HG03520 (cell line): Measurements from ENCODE around the gene HOXB4.

Experiments used
- ATAC-seq: cut with Tn5 transposase; IDR thresholded peaks from one replicate; pipeline ENCODE4 v1.9.1; 2021; ENCODE audit warnings: mild to moderate bottlenecking, moderate library complexity; ENCODE audit not compliant: unreplicated experiment

Gene HOXB4

GRCh38 chr17:48577946-48578615, at the start of gene HOXB4:
Gene HOXB4, minus strand, starts transcription at chr17:48578350. Its CDS starts 31 bp downstream, at chr17:48578319.
- ATAC-seq: no peak

- no peak for ATAC-seq
Measured at GRCh38 chr17:48627118-48627597, 49.0 kb upstream of the HOXB4 start.

DNA sequence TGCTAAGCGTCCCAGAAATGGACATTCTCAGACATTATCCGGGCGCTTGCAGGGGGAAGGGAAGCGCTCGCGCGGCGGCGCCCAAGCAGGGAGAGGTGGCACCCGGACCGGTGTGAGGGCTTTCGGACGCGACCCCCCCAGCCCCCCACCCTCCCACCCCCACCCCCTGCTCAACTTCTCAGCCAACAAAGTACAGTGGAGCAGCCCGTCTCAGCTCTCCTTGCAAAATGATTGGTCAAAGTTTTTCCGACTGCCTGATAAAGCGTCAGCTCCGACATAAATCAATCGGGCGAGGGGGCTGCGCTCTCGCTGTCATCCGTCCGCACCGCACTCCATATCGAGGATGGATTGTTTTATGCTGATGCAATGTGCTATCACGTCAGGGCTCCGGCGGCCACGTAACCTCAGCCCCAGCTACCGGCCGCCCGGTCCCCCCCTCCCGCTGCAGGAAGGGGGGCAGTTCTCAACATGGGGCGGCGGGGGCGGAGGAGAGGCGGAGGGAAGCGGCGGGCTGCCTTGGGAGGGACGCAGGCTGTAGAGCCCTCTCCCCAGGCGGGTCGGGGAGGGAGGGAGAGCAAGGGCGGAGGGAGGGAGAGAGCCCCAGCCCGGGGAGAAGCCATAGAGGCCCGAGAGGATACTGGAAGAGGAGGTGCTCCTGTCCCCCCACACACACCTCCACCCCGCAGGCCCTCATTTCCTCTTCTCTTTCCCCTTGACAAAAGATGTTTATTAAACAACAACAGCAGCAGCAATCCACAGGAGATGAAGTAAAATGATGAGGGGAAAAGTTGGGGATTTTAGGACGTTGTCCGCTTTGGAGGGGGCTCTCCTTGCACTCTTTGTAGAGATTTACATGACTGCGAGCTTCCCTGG, 48.3 kb upstream of the HOXB4 start, which contains the start of gene HOXB9:
Gene HOXB9 (minus strand): TSS at position 114 of the 873 bp plus-strand sequence. CDS start 89 bp downstream, at position 25.
- no peak for ATAC-seq

DNA sequence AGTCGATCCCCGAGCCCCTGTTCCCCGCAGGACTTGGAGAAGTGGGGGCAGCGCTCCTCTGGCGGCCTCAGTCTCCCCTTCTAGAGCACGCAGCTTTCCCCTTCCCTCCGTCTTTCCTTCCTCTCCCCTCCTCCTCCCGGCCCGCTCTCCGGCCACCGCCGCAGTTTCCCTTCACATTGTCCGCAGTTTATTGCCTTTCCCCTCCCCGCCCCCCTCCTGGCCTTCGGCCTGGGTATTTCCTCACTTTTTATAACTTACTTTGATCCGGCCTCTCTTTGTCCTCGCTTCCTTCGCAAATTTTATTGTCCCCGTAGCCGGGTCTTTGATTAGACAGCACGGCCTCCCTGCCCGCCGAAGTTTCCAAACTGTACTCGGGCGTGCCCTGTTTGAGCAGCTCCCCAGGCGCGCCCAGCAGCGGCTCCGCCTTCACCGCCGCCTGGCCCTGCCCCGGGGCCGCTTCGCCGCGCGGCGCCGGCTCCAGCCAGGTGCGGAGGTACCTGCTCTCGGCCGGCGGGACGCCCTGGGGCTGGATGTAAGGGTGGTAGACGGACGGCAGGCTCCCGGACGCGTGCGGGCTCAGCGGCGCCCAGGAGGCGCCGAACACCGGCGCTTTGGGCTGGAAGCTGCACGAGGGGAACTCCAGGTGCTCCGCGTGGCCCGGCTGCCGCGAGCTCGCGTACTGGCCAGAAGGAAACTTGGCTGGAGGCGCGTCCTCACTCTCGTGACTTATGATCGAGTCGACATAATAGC, 47.5 kb upstream of the HOXB4 start:
- ATAC-seq: no peak

DNA sequence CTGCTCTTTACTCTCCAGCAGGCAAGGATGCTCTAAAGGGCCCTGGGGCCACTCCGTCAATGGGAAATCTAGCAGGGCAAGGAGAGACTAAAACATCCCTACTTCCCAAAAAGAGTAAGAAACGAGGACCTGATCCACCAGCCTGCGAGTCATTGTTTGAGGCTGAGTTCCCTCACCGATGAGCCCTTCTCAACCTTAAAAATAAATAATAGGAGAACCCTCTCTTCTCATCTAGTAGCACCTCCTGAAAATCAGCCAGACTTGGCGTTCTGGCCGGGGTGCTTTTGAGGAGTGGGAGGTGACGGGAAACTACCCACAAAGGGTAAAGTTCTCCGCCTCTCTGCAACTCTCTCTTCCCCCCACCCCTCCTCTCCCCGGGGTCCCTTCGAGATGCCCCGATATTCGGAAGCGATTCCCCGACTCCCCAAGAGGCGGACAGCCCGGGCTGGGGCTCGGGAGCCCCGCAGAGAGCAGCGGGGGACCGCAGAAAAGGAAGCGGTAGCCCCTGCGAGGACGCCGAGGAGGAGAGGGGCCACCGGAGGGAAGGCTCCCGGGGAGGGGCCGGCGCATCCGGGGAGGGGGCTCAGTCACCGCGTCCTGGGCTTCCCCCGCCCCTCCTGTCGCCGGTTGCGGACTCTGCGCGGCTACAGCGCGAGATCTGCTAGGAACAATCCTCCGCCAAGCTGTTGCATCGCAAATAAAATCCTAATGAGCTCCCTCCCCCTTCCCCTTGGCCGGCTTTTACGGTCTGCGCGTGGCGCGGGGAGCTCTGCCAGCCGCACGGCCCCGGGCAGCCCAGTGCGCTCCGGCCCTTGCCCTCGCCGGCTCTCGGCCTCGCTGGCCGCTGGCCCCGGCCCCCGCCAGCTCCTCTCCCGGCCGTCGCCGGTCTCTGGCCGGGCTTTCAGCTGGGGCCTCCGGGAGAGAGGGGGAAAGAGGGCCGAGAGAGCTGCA, 46.7 kb upstream of the HOXB4 start:
- no peak for ATAC-seq

GRCh38 chr17:48624118-48624517, 46.0 kb upstream of the HOXB4 start:
- ATAC-seq: no peak

DNA sequence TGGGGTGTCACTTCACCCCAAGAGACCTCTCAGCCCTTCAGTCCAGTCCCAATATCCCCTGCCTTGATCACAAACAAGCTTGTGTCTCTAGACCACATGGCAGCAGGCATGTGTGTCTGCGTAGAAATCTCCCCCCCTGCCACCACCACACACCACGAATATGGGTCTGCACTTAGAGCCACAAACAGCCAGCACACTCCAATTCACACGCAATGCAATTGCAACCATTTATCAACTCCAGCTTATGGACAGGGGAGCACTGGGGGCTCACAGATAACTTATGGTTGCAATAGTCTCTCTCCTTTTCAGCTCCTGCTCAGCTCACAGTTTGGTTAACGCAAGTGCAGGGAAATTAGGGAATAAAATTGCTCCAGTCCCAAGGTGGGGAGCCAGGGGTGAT, 45.4 kb upstream of the HOXB4 start:
- no peak for ATAC-seq

DNA sequence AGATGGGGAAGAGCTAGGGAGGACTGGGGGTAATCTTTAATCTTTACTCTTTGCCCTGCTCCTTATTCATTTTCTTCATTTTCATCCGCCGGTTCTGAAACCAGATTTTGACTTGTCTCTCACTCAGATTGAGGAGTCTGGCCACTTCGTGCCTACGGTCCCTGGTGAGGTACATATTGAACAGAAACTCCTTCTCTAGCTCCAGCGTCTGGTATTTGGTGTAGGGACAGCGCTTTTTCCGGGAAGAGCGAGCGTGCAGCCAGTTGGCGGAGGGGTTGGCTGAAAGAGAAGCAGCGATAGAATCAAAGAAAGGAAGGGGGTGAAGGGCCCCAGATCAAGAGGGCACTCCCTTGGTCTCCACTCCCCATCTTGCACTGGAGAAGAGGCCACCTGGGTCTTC, 44.7 kb upstream of the HOXB4 start:
- no peak for ATAC-seq

- no peak for ATAC-seq
Measured at GRCh38 chr17:48621410-48622392, 43.6 kb upstream of the HOXB4 start.

DNA sequence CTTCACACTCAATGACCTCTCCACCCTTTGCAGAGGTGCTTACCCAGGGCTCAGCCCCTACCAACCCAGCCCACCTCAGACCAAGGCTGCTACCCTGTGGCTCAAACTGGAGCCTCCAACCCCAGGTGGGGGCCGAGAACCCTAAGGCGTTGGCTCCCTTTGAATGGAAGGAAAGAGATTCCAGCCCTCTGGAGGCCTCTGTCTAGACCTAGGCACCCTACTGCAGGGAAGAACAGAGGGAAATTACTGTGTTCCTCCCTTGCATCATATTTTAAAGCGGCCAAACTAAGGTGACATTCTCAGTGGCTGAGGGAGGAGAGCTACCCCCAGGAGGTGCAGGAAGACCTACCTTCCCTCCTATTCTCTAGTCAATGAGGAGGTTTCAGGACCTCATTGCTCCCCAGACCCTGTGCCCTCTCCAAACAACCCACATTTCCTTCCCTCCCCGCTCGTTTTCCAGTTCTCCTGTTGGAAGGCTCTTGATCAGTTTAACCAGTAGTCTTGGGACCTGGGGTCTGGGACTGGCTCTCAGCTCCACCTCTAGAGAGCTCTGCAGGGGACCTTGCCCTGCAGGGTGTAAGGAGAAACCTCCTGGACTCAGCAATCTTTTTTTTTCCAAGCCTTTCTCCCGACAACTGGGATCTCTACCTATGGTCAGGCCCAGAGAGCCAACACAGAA, 42.5 kb upstream of the HOXB4 start:
- no peak for ATAC-seq

GRCh38 chr17:48619826-48620449, 41.8 kb upstream of the HOXB4 start:
- no peak for ATAC-seq

GRCh38 chr17:48618256-48618896, 40.2 kb upstream of the HOXB4 start:
- ATAC-seq: no peak

DNA sequence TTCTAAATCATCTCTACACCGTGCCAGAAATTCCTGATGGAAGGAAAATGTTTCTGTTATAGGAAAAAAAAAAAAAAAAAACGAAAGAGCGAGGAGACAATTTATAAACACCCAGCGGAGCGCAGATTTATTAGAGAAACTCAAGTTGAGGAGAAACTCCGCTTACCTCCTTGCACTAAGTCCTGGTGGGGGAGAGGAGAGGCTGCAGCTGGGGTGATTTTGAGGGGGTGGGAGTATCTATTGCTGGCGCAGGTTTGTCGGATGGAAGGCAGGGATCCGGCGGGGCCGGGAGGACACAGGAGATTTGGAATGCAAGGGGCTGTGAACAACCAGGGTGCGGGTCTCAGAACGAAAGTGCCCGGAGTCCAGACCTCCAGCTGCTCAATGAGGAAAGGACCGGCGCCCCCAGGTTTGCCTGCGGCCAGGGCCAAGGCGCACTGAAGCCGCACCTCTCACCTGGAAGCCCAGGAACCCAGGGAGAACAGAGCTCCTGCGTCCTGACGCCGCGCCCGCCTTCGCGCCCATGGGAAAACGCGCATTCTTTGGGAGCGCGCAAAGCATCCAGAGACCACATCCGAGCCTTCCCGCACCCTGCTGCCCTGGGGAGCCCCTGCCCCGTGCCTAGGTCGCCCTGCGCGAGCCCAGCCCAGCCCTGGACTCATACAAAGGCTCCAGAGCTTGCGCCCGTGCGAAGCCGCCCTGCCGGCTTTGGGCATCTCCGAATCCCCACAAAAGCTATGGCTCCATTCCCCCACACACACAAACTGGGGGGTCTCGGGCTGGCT, 39.5 kb upstream of the HOXB4 start:
- no peak for ATAC-seq

- no peak for ATAC-seq
Measured at GRCh38 chr17:48616717-48617470, 38.7 kb upstream of the HOXB4 start.

DNA sequence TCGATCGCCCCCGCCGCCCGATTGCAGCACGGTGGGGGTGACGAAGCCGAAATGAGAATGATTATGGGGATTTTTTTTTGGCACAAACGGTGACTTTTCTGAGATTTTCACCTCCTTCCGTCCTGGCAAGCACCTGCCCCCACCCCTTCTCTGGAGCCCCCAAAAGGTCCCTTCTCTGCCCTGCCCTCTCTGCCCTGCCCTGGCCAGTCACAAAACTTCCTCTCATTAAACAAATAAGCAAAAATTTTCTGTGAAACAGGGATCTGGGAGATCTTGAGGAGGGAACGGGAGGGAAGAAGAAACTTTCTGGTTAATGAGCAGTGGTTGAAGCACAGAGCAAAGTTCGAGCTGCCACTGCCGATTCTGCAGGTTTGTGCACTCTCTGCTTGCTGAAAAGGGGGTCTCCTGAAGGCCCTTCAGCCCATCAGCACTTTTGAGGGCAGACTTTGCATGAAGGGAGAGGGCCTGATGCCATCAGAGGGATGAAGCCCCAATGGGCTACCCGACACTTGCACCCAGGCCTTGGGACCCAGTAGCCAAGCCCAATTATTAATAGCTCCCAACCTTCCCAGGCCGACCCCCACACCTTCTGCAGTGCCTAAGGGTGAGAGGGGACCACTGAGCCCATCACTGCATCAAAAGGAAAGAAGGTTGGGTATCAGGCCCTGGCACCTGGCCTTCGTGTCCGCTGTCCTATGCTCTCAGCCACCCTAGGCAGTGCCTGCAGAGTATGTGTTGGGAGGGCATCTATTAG, 38.0 kb upstream of the HOXB4 start:
- no peak for ATAC-seq
